Trophoblast cell (in vitro differentiated cells and primary cell): Measurements from ENCODE around the gene ZSCAN21. TPM values are rescaled to one million over a fixed set of nuclear protein-coding genes. Genes with fewer than 3 reads are reported as not detected.

Experiments
- DNase-seq, 2 donors: peaks; one replicate each; pipeline ENCODE4 v3.0.0-alpha.2; 2016
- H2AFZ ChIP-seq: 2 replicates; pipeline ENCODE4 v1.6.1; 2013; ENCODE audit warnings: low read length, moderate library complexity, mild to moderate bottlenecking; ENCODE audit not compliant: insufficient read depth, poor library complexity
- H2AK5ac ChIP-seq: 2 replicates; pipeline ENCODE4 v1.6.1; 2013; ENCODE audit warnings: mild to moderate bottlenecking, low read length
- H2BK120ac ChIP-seq: 2 replicates; pipeline ENCODE4 v1.6.1; 2013; ENCODE audit warnings: low read length, mild to moderate bottlenecking, moderate library complexity; ENCODE audit not compliant: insufficient read depth, poor library complexity
- H2BK12ac ChIP-seq: 2 replicates; pipeline ENCODE4 v1.6.1; 2013; ENCODE audit warnings: mild to moderate bottlenecking, low read length, moderate library complexity
- H2BK5ac ChIP-seq: 2 replicates; pipeline ENCODE4 v1.6.1; 2013; ENCODE audit warnings: low read length, low read depth, moderate library complexity, mild to moderate bottlenecking; ENCODE audit not compliant: poor library complexity
- H3K14ac ChIP-seq: 2 replicates; pipeline ENCODE4 v1.6.1; 2013; ENCODE audit warnings: mild to moderate bottlenecking, low read length
- H3K18ac ChIP-seq: 2 replicates; pipeline ENCODE4 v1.6.1; 2013; ENCODE audit warnings: mild to moderate bottlenecking, low read length
- H3K23ac ChIP-seq: 2 replicates; pipeline ENCODE4 v1.6.1; 2013; ENCODE audit warnings: low read length
- H3K27ac ChIP-seq: 2 replicates; pipeline ENCODE4 v1.5.1; 2013; ENCODE audit warnings: low read depth, mild to moderate bottlenecking, inconsistent platforms, low read length, moderate library complexity
- H3K27me3 ChIP-seq: 2 replicates; pipeline ENCODE4 v1.6.1; 2013; ENCODE audit warnings: inconsistent platforms, mild to moderate bottlenecking, low read length, moderate library complexity; ENCODE audit not compliant: insufficient read depth
- H3K36me3 ChIP-seq, 2 experiments: 1 replicate in 1 of 2; 2 replicates in 1 of 2; pipeline ENCODE4 v1.6.1; 2013; ENCODE audit warnings: low read length in 2 of 2, mild to moderate bottlenecking in 2 of 2, moderate library complexity in 1 of 2; ENCODE audit not compliant: insufficient read depth in 2 of 2, control insufficient read depth in 1 of 2
- H3K4ac ChIP-seq: 2 replicates; pipeline ENCODE4 v1.6.1; 2013; ENCODE audit warnings: low read depth, mild to moderate bottlenecking, low read length, moderate library complexity
- H3K4me1 ChIP-seq, 2 experiments: 1 replicate in 1 of 2; 2 replicates in 1 of 2; pipeline ENCODE4 v1.6.1; 2013; ENCODE audit warnings: low read length in 2 of 2, mild to moderate bottlenecking in 2 of 2, moderate library complexity in 1 of 2; ENCODE audit not compliant: insufficient read depth in 2 of 2, control insufficient read depth in 1 of 2
- H3K4me2 ChIP-seq: 2 replicates; pipeline ENCODE4 v1.6.1; 2013; ENCODE audit warnings: inconsistent platforms, mild to moderate bottlenecking, low read length, moderate library complexity
- H3K4me3 ChIP-seq: 2 replicates; pipeline ENCODE4 v1.5.1; 2013; ENCODE audit warnings: mild to moderate bottlenecking, low read depth, low read length, inconsistent platforms
- H3K79me1 ChIP-seq: one replicate; pipeline ENCODE4 v1.6.1; 2013; ENCODE audit warnings: low read length
- H3K79me2 ChIP-seq: 2 replicates; pipeline ENCODE4 v1.6.1; 2013; ENCODE audit warnings: low read length, mild to moderate bottlenecking; ENCODE audit not compliant: control insufficient read depth, insufficient read depth, poor library complexity
- H3K9ac ChIP-seq: 2 replicates; pipeline ENCODE4 v1.6.1; 2013; ENCODE audit warnings: mild to moderate bottlenecking, low read length
- H3K9me3 ChIP-seq: 2 replicates; pipeline ENCODE4 v1.6.1; 2013; ENCODE audit warnings: low read depth, mild to moderate bottlenecking, control low read depth, inconsistent platforms, low read length; ENCODE audit not compliant: insufficient read depth
- H4K12ac ChIP-seq: 2 replicates; pipeline ENCODE4 v1.6.1; 2013; ENCODE audit warnings: low read depth, mild to moderate bottlenecking, low read length, moderate library complexity
- H4K8ac ChIP-seq: 2 replicates; pipeline ENCODE4 v1.6.1; 2013; ENCODE audit warnings: low read depth, mild to moderate bottlenecking, low read length, moderate library complexity
- H4K91ac ChIP-seq: one replicate; pipeline ENCODE4 v1.6.1; 2013; ENCODE audit warnings: low read depth, mild to moderate bottlenecking, low read length, moderate library complexity
- WGBS: extraction: QIAGEN DNeasy Blood & Tissue Kit; methylation state at CpG from one replicate; pipeline ENCODE4 v1.1.7; 2013; ENCODE audit warnings: missing lambda C conversion rate; ENCODE audit not compliant: insufficient read length, insufficient coverage; ENCODE audit errors: extremely low coverage; 5-methylcytosine and 5-hydroxymethylcytosine counted together
- polyA plus RNA-seq: library from polyadenylated mRNA; stranded (reverse); fragments of 200-250 nt; gene quantifications from 2 replicates; pipeline ENCODE4 v1.2.3, GENCODE V29; 2013

ZSCAN21 gene
- 12.9 and 13.0 TPM in 2 replicates for polyA plus RNA-seq

GRCh38 chr7:100049441-100050291 lies at the start of gene ZSCAN21:
ZSCAN21 (plus strand) TSS chr7:100049774; CDS start chr7:100057007, 7,233 bp downstream.
- Histone ChIP-seq H4K91ac (peak within 1 kb of the TSS; percentile 96), H3K36me3 (peaks cover 2 to 5% of the 10 kb centered on the region in 2 experiments), H3K4me2 (peak within 1 kb of the TSS; percentile 74), H3K18ac (peak within 1 kb of the TSS; percentile 98), H3K4me3 (peak within 1 kb of the TSS; percentile 86), H3K4ac (peak within 1 kb of the TSS; percentile 86), H3K4me1 (peaks cover 7% of the 10 kb centered on the region in 2 experiments), H3K23ac (no peak within 1 kb of the TSS), H4K12ac (peak within 1 kb of the TSS; percentile 98), H2BK5ac (peak within 1 kb of the TSS; percentile 89), H3K14ac (peak within 1 kb of the TSS; percentile 100), H2BK12ac (no peak within 1 kb of the TSS), H2AK5ac (peak within 1 kb of the TSS; percentile 95), H4K8ac (peak within 1 kb of the TSS; percentile 100), H2AFZ (peak within 1 kb of the TSS; percentile 97), H3K9me3 (no peaks in the 10 kb centered on the region), H3K79me2 (peaks cover 6% of the 10 kb centered on the region), H3K27ac (peak within 1 kb of the TSS; percentile 91), H2BK120ac (peak within 1 kb of the TSS; percentile 97), H3K27me3 (no peaks in the 10 kb centered on the region), H3K9ac (peak within 1 kb of the TSS; percentile 87), H3K79me1 (peaks cover 9% of the 10 kb centered on the region)
- no CpG with 5 or more reads among the region's 47 CpGs for WGBS
- DNase-seq = peak; percentile 90 to 92

- H3K27ac ChIP-seq = no peak overlapping the region
Observed at GRCh38 chr7:100000239-100000638, 49.3 kb upstream of the ZSCAN21 start.

GRCh38 chr7:100003711-100004661 lies 45.6 kb upstream of the ZSCAN21 start:
- no peaks in the 10 kb centered on the region for H3K36me3 ChIP-seq
- H3K9ac ChIP-seq = no peak overlapping the region
- no peak overlapping the region for H4K8ac ChIP-seq
- H3K79me2 ChIP-seq = no peaks in the 10 kb centered on the region
- no peak overlapping the region for H2BK120ac ChIP-seq
- peaks cover 4 to 6% of the 10 kb centered on the region in 2 experiments for H3K4me1 ChIP-seq
- H2AK5ac ChIP-seq = no peak overlapping the region
- H3K14ac ChIP-seq = no peak overlapping the region
- WGBS = no CpG with 5 or more reads among the region's 14 CpGs
- no peak overlapping the region for H2BK12ac ChIP-seq
- H3K18ac ChIP-seq = no peak overlapping the region
- no peaks in the 10 kb centered on the region for H3K27me3 ChIP-seq
- no peak overlapping the region for H4K12ac ChIP-seq
- H3K9me3 ChIP-seq = no peaks in the 10 kb centered on the region
- no peak overlapping the region for H3K4me2 ChIP-seq
- no peaks in the 10 kb centered on the region for H3K79me1 ChIP-seq
- H3K23ac ChIP-seq = no peak overlapping the region
- no peak overlapping the region for H3K4me3 ChIP-seq
- no peak overlapping the region for H3K27ac ChIP-seq
- no peak overlapping the region for H2BK5ac ChIP-seq
- H4K91ac ChIP-seq = no peak overlapping the region
- no peak for DNase-seq
- H3K4ac ChIP-seq = no peak overlapping the region
- H2AFZ ChIP-seq = no peak overlapping the region

More at GRCh38 chr7:100000239-100000638, 49.3 kb upstream of the ZSCAN21 start:
- no peaks in the 10 kb centered on the region for H3K36me3 ChIP-seq
- no peak for DNase-seq
- H3K9me3 ChIP-seq = no peaks in the 10 kb centered on the region
- no CpG with 5 or more reads among the region's 13 CpGs for WGBS
- H3K23ac ChIP-seq = no peak overlapping the region
- H4K8ac ChIP-seq = no peak overlapping the region
- H3K14ac ChIP-seq = no peak overlapping the region
- H2BK120ac ChIP-seq = no peak overlapping the region
- H3K4ac ChIP-seq = no peak overlapping the region
- no peak overlapping the region for H3K9ac ChIP-seq
- no peak overlapping the region for H2BK5ac ChIP-seq
- no peak overlapping the region for H3K18ac ChIP-seq
- no peaks in the 10 kb centered on the region for H3K4me1 ChIP-seq
- H3K79me1 ChIP-seq = no peaks in the 10 kb centered on the region
- no peak overlapping the region for H2BK12ac ChIP-seq
- H3K27me3 ChIP-seq = no peaks in the 10 kb centered on the region
- no peak overlapping the region for H4K91ac ChIP-seq
- H2AFZ ChIP-seq = no peak overlapping the region
- no peak overlapping the region for H3K4me2 ChIP-seq
- H3K79me2 ChIP-seq = no peaks in the 10 kb centered on the region
- no peak overlapping the region for H4K12ac ChIP-seq
- H3K4me3 ChIP-seq = no peak overlapping the region
- no peak overlapping the region for H2AK5ac ChIP-seq

GRCh38 chr7:100007887-100008286 lies 41.7 kb upstream of the ZSCAN21 start:
- no peak overlapping the region for H2BK5ac ChIP-seq
- no peak overlapping the region for H2BK12ac ChIP-seq
- H3K4ac ChIP-seq = no peak overlapping the region
- H3K9me3 ChIP-seq = no peaks in the 10 kb centered on the region
- no peaks in the 10 kb centered on the region for H3K27me3 ChIP-seq
- no peak overlapping the region for H3K4me3 ChIP-seq
- H3K4me2 ChIP-seq = no peak overlapping the region
- H3K79me2 ChIP-seq = no peaks in the 10 kb centered on the region
- no peak overlapping the region for H4K12ac ChIP-seq
- H3K4me1 ChIP-seq = peaks cover 4 to 6% of the 10 kb centered on the region in 2 experiments
- H2AFZ ChIP-seq = no peak overlapping the region
- no peak overlapping the region for H2BK120ac ChIP-seq
- H3K27ac ChIP-seq = no peak overlapping the region
- no peak overlapping the region for H4K8ac ChIP-seq
- no peak overlapping the region for H3K14ac ChIP-seq
- H3K36me3 ChIP-seq = no peaks in the 10 kb centered on the region
- H3K18ac ChIP-seq = no peak overlapping the region
- no peaks in the 10 kb centered on the region for H3K79me1 ChIP-seq
- no peak overlapping the region for H3K23ac ChIP-seq
- DNase-seq = peak in 1 of 2 donors; percentile 3
- H3K9ac ChIP-seq = no peak overlapping the region
- no CpG with 5 or more reads among the region's 3 CpGs for WGBS
- H2AK5ac ChIP-seq = no peak overlapping the region
- H4K91ac ChIP-seq = no peak overlapping the region
